GM18909 (cell line): ENCODE measurements around the gene PALB2.

ENCODE experiments used
- ATAC-seq: cut with Tn5 transposase; IDR thresholded peaks from one replicate; pipeline ENCODE4 v1.9.1; 2021; ENCODE audit warnings: mild to moderate bottlenecking; ENCODE audit not compliant: unreplicated experiment, poor library complexity

The PALB2 gene

DNA sequence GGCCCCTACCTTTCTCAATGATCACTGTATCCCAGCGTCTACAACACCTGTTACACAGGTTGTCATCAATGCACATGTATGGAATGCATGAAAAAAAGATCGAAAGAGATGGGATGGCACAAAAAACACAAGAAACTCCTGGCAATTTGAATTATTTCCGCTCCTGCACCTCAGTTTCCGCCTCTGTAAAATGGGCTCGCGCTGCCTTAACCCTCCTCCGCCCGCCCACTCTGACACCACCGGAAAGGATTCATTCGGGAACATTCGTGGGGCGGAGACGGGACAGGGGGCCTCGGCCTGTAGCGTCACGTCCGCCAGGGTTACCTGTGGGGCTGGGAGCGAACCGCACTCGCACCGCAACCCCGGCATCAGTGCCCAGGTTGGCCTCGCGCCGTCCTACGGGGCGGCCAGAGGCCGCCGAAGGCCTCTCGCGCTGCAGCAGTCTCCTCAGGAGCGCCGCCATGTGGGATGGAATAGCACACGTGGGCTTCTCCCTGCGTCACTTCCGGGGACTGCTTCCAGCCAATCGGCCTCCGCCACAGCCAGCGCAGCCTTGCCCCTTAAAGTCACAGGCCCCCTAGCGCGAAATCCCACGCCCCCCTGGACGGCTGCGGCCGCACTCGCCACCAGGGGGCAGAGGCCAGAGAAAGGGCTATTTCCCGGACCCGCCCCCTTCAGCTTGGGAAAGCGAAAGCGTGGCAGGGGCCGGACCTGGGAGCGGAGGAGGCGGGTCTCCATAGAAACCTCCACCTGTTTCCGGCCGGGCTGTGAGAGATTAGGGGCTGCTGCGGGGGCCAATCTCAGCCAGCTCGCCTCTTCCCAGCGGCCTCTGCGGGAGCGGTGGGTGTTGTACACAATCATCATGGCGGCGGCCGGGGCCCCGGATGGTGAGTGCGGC lies 84.0 kb downstream of the PALB2 start, which contains the start of the genes EARS2 and UBFD1:
Gene EARS2 (minus strand): TSS at position 470 of the 898 bp plus-strand sequence. CDS start 7 bp downstream, at position 463.
Gene UBFD1 (plus strand): TSS at position 847 of the 898 bp plus-strand sequence. CDS start 16 bp downstream, at position 863.
- ATAC-seq: peak; percentile 91

GRCh38 chr16:23554536-23554935 lies 86.6 kb downstream of the PALB2 start:
- ATAC-seq: no peak
